Activated T-cell treated with anti-CD3 and anti-CD28 coated beads, Interleukin-2, amount 50 U/mL, for 1 hour (primary cell): ENCODE results near the gene PSTK.
A peak's percentile ranks its signal among the peaks of the same experiment; 100 is the strongest.

Source experiments
- DNase-seq: peaks from one replicate; pipeline ENCODE4 v3.0.0-alpha.2; 2020

The PSTK gene, protein sequence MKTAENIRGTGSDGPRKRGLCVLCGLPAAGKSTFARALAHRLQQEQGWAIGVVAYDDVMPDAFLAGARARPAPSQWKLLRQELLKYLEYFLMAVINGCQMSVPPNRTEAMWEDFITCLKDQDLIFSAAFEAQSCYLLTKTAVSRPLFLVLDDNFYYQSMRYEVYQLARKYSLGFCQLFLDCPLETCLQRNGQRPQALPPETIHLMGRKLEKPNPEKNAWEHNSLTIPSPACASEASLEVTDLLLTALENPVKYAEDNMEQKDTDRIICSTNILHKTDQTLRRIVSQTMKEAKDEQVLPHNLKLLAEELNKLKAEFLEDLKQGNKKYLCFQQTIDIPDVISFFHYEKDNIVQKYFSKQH

GRCh38 chr10:122980209-122981065 lies at the start of gene PSTK:
TSS of gene PSTK (plus strand) at chr10:122980401. CDS start at chr10:122980480, 79 bp downstream.
- DNase-seq, result peak; percentile 88

DNA sequence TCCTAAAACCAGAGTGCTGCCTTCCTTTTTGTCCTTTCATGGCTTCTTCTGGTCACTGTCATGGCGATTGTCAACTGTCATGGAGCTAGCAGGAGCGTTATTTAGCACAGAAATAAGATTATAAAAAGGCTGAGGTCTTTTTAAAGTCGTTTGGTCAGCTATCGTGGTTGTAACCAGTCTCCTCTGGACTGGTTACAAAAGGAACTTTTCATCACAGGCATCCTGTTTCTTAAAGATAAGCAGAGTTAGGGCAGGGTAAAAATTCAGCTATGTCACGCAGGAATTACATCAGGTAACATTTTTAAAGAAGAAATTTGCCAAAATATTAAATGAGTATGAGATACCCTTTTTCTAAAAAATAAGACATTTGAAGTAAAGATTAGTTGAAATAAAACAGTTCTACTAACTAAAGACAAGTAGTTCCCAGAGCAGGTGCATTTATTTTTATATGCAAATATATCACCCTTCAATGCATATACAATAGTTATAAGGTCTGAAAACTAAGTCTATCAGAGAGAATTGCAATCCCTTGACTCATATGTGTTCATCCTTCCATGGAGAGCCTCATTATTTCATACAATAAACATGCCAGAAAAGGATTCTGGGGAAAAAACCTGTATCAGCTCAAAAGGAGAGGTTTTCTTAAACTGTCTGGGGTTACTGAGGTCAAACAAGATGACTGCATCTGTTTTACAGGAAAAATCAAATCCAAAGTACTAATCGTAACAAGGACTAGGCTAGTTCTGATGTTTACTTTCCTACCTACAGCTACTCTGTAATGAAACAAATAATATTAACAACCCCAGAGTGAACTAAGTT lies 48.9 kb upstream of the PSTK start:
- no peak for DNase-seq

GRCh38 chr10:122939133-122939855 lies 40.9 kb upstream of the PSTK start:
- DNase-seq, result no peak

- no peak for DNase-seq
Observed at GRCh38 chr10:122939856-122940543, 40.2 kb upstream of the PSTK start.

- no peak for DNase-seq
Observed at GRCh38 chr10:122949296-122949695, 30.9 kb upstream of the PSTK start.

GRCh38 chr10:122953902-122954730 lies 26.1 kb upstream of the PSTK start, which contains the start of gene C10orf88:
TSS of gene C10orf88 (minus strand) at chr10:122954227. CDS start at chr10:122954178, 49 bp downstream.
- DNase-seq, result peak; percentile 94

GRCh38 chr10:122954731-122955050 lies 25.5 kb upstream of the PSTK start:
- DNase-seq, result no peak

DNA sequence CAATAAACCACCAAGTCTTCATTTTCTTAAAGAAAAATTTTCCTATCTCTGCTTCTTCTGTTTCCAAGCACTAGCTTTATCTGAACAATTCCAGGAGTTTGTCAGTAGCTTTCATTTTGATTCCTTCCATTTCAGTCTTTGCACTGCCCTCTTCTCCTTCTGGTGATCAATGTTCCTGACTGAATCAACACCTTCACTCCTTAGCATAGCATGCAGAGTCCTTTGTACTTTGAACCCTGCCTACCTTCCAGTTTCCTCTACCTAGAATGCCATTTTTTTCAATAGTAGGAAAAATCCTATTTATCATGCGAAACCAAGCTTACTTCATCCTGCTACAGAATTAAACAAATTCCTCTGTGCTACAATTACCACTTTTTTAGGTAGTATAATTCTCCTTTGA lies 24.3 kb upstream of the PSTK start:
- DNase-seq, result no peak

- DNase-seq, result no peak
Observed at GRCh38 chr10:122957474-122957873, 22.7 kb upstream of the PSTK start.

DNA sequence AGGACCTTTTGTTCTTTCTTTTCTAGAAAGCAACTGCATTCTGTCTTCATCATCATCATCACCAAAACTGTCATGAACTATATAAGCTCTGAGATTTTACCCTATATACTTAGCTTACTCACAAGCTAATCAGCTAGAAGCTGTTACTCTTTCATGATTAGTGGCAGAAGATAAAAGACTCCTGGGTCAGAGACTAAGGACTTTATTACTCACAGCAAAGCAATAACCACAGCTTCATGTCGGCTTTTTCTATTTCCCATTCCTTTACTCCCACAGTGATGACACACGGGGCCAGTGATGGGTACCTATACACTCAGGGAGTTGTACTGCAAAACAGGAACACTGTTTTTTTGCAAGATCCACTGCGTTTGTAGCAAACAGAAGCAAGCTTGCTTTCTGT lies 17.8 kb upstream of the PSTK start:
- no peak for DNase-seq

GRCh38 chr10:122966879-122967278 lies 13.3 kb upstream of the PSTK start:
- DNase-seq, result no peak

DNA sequence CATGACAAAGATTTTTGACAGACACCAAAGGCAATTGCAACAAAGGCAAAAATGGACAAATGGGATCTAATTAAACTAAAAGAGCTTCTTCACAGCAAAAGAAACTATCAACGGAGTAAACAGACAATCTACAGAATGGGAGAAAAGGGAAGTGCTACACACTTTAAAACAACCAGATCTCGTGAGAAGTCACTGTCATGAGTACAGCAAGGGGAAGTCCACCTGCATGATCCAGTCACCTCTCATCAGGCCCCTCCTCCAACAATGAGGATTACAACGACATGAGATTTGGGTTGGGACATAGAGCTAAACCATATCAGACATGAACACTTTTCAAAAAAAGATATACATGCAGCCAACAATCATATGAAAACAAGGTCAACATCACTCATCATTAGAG lies 11.5 kb upstream of the PSTK start:
- no peak for DNase-seq

DNA sequence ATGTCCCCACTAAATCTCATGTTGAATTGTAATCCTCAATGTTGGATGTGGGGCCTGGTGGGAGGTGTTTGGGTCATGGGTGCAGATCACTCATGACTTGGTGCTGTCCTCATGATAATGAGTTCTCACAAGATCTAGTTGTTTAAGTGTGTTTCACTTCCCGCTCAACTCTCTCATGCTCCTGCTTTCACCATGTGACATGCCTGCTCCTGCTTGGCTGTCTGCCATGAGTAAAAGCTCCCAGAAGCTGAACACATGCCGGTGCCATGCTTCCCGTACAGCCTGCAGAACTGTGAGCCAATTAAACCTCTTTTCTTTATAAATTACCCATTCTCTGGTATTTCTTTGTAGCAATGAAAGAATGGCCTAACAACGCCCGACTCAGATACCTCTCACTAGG lies 6.2 kb upstream of the PSTK start:
- no peak for DNase-seq

- DNase-seq, result no peak
Observed at GRCh38 chr10:122974543-122975064, 5.6 kb upstream of the PSTK start.

DNA sequence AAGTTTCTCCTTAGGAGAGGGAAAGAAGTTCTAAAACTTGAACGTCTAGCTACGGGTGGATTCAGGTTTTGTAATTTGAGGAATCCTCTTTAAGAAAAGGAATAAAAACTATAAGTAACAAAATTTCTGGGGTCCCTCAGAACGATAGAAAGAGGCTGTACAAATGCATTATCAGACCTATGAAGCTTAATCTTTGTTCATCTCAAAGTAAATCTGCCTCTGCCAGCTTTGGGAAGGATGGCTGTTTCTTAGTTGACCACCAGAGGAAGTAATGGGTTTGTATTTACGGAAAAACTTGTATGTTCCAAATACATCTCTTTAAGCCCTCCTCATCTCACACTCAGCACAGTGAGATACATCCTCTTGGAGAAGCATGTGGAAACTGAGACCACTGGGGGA lies 864 bp downstream of the PSTK start:
- DNase-seq, result no peak

- no peak for DNase-seq
Observed at GRCh38 chr10:122983898-122984297, 3.7 kb downstream of the PSTK start.

DNA sequence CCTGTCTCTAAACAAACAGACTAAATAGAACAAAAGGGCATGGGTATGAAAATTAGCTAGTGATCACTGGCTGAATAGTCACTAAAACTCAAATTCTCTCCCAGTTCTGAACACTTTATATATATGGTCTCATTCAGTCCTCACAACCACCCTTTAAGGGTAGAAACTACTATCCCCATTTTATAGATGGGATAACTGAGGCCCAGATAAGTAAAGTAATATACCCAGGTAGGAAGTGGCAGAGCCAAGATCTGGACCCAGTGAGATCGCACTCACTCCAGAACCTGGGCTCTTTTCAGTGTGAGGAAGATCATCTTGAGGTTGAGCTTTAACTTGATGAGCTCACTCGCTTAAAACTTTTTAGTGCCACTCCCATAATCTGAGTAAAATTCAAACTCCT lies 4.5 kb downstream of the PSTK start:
- no peak for DNase-seq

- no peak for DNase-seq
Observed at GRCh38 chr10:122986335-122986734, 6.1 kb downstream of the PSTK start.

DNA sequence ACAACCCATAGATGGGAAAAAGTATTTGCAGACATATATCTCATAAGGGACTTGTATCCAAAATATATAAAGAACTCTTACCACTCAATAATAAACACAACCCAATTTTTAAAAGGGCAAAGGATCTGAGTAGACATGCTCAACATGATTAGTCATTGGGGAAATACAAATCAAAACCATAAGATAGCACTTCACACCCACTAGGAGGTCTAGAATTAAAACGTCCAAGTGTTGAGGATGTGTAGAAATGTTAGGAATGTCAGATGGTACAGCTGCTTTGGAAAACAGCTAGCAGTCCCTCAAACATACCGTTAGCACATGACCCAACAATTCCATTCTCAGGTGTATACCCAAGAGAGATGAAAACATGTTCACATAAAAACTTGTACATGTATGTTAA lies 8.3 kb downstream of the PSTK start:
- no peak for DNase-seq

DNA sequence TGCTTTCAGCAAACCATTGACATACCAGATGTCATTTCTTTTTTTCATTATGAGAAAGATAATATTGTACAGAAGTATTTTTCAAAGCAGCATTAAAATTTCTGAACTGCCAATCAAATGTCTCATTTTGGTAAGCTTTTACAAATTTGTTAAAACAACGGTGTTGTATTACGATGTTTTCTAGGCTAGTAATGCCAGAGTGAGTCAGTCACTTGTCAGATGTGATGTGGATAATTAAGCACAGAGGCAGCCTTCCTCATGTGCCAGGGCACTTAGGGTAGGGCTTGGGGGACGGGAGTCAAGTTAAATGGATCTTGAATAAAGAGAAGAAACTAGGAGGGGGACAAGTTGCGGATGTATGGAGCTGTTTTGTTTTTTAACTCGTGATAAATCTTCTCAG lies 10.1 kb downstream of the PSTK start:
- DNase-seq, result no peak
